ENCODE results near the gene CCDC14.

GRCh38 chr3:123864706-123865105, 96.3 kb downstream of the CCDC14 start:
- TF ChIP-seq, protein P1, sequence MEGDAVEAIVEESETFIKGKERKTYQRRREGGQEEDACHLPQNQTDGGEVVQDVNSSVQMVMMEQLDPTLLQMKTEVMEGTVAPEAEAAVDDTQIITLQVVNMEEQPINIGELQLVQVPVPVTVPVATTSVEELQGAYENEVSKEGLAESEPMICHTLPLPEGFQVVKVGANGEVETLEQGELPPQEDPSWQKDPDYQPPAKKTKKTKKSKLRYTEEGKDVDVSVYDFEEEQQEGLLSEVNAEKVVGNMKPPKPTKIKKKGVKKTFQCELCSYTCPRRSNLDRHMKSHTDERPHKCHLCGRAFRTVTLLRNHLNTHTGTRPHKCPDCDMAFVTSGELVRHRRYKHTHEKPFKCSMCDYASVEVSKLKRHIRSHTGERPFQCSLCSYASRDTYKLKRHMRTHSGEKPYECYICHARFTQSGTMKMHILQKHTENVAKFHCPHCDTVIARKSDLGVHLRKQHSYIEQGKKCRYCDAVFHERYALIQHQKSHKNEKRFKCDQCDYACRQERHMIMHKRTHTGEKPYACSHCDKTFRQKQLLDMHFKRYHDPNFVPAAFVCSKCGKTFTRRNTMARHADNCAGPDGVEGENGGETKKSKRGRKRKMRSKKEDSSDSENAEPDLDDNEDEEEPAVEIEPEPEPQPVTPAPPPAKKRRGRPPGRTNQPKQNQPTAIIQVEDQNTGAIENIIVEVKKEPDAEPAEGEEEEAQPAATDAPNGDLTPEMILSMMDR (IDR thresholded peaks at IDR 0.05), result no peak
- TF ChIP-seq ZFX (IDR thresholded peaks at IDR 0.05; ENCODE audit: borderline replicate concordance), result no peak

All from 22Rv1 (cell line).